Muscle layer of colon (tissue), 2 donors: ENCODE measurements around the gene CALB2.

Source experiments
- H3K27ac ChIP-seq: one replicate; pipeline ENCODE4 v1.7.0; 2013; ENCODE audit warnings: low read depth, mild to moderate bottlenecking, low read length, moderate library complexity
- H3K27me3 ChIP-seq, 2 donors: one replicate each; pipeline ENCODE4 v1.7.0; 2013; ENCODE audit warnings: low read length in 2 of 2, mild to moderate bottlenecking in 2 of 2; ENCODE audit not compliant: insufficient read depth in 2 of 2, control insufficient read depth in 1 of 2
- H3K36me3 ChIP-seq: one replicate; pipeline ENCODE4 v1.7.0; 2013; ENCODE audit warnings: mild to moderate bottlenecking, low read length; ENCODE audit not compliant: insufficient read depth
- H3K4me1 ChIP-seq: one replicate; pipeline ENCODE4 v1.7.0; 2013; ENCODE audit warnings: mild to moderate bottlenecking, low read length; ENCODE audit not compliant: insufficient read depth
- H3K4me3 ChIP-seq, 2 donors: one replicate each; pipeline ENCODE4 v1.7.0; 2013; ENCODE audit warnings: low read length in 2 of 2, low read depth in 1 of 2, mild to moderate bottlenecking in 1 of 2, moderate library complexity in 1 of 2
- H3K9ac ChIP-seq: one replicate; pipeline ENCODE4 v1.7.0; 2013; ENCODE audit warnings: low read length
- H3K9me3 ChIP-seq: one replicate; pipeline ENCODE4 v1.7.0; 2013; ENCODE audit warnings: mild to moderate bottlenecking, low read length
- donor health status: abdominal sarcoma.
- donor health status: Adenocarcinoma of cecum.

CALB2 gene

GRCh38 chr16:71413341-71413740 lies 54.8 kb downstream of the CALB2 start:
- no peaks in the 10 kb centered on the region for H3K36me3 ChIP-seq
- H3K9me3 ChIP-seq, result no peaks in the 10 kb centered on the region
- H3K27me3 ChIP-seq, result peaks cover 9 to 11% of the 10 kb centered on the region in 2 donors
- no peak overlapping the region for H3K4me3 ChIP-seq
- H3K27ac ChIP-seq, result no peak overlapping the region
- no peaks in the 10 kb centered on the region for H3K4me1 ChIP-seq
- no peak overlapping the region for H3K9ac ChIP-seq

DNA sequence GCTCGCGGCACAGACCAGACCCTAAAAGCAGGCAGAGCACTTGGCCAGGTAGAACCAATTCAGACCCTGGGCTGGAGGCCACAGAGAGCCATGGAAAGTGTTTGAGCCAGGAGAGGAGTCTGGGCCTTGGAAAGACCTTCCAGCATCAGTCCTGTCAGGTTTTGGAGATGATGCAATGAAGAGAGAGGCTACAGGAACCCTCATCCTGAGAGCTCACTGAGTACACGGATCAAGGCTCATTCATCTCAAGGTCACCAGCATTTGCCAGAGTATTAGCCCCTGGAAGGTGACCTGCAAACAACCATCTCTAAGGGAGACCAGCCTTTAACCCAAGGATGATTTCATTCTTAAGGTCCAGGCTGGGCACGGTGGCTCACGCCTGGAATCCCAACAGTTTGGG lies 55.5 kb downstream of the CALB2 start:
- no peak overlapping the region for H3K27ac ChIP-seq
- no peak overlapping the region for H3K4me3 ChIP-seq
- no peaks in the 10 kb centered on the region for H3K4me1 ChIP-seq
- H3K9ac ChIP-seq, result no peak overlapping the region
- H3K9me3 ChIP-seq, result no peaks in the 10 kb centered on the region
- H3K36me3 ChIP-seq, result no peaks in the 10 kb centered on the region
- H3K27me3 ChIP-seq, result peaks cover 9 to 11% of the 10 kb centered on the region in 2 donors

DNA sequence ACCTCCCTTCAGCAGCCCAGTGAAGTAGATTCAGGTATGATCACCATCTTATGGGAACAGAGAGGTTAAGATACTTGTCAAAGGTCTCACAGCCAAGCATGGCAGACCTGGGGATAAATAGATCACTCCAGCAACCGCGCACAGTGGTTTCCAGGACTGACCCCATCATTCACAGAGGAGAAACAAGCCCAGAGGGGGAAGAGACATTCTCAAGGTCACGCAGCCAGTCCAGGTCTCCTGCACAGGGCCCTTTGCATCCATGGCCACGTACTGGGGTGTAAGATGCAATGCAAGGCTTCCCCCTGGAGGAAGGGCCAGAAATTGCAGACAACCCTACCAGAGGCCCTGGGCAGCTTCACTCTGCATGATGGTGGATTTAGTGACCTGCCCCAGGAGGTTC lies 63.4 kb downstream of the CALB2 start:
- Histone ChIP-seq H3K9ac (no peak overlapping the region), H3K9me3 (no peaks in the 10 kb centered on the region), H3K27ac (no peak overlapping the region), H3K36me3 (no peaks in the 10 kb centered on the region), H3K4me3 (no peak overlapping the region), H3K4me1 (no peaks in the 10 kb centered on the region), H3K27me3 (peaks cover 0 to 10% of the 10 kb centered on the region in 2 donors)

GRCh38 chr16:71423016-71423415 lies 64.5 kb downstream of the CALB2 start:
- H3K36me3 ChIP-seq, result no peaks in the 10 kb centered on the region

DNA sequence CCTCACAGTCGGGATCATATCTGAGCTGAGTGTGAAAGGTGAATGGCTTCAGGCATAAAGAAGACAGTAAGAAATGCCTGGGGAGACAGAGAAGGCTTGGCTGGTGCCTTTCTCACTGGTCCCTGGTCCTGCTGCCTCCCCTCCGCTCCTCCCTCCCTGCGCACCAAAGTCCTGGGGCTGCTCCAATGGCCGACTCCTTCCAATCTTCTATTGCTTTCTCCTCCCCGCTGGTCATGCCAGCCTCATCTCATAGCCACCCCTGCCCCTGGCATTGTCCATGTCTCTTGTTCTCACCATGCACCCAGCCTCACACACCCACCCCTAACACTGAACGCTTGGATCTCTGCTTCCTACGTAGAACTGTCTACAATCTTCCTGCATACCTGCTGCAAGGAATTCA lies 65.3 kb downstream of the CALB2 start:
- Histone ChIP-seq H3K27me3 (peaks cover 0 to 10% of the 10 kb centered on the region in 2 donors), H3K36me3 (no peaks in the 10 kb centered on the region), H3K9ac (no peak overlapping the region), H3K27ac (no peak overlapping the region), H3K4me1 (no peaks in the 10 kb centered on the region), H3K9me3 (no peaks in the 10 kb centered on the region), H3K4me3 (no peak overlapping the region)

More at GRCh38 chr16:71423016-71423415, 64.5 kb downstream of the CALB2 start:
- Histone ChIP-seq H3K4me1 (no peaks in the 10 kb centered on the region), H3K9me3 (no peaks in the 10 kb centered on the region), H3K27ac (no peak overlapping the region), H3K27me3 (peaks cover 0 to 10% of the 10 kb centered on the region in 2 donors), H3K9ac (no peak overlapping the region), H3K4me3 (no peak overlapping the region)

DNA sequence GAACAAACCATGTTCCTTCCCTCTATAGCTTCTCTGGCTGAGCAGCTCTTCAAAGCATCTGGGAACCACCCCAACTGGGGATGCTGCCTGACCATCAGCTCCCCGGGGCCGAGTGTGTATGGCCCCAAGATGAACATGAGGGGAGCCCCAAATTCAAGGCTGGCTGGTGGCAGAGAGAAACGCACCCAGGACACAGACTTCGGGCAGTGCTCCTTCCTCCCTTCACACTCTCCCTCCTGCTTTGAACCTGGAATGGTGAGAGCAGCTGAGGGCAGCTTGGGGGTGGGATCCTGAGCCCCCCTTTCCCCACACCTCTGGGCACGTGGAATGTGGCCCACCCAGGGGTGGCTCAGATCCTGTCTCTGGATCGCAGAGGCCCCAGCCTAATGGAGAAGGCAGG lies 66.1 kb downstream of the CALB2 start:
- Histone ChIP-seq H3K9ac (no peak overlapping the region), H3K27ac (no peak overlapping the region), H3K9me3 (no peaks in the 10 kb centered on the region), H3K36me3 (no peaks in the 10 kb centered on the region), H3K4me1 (no peaks in the 10 kb centered on the region), H3K4me3 (no peak overlapping the region), H3K27me3 (peaks cover 0 to 10% of the 10 kb centered on the region in 2 donors)

GRCh38 chr16:71425746-71426068 lies 67.2 kb downstream of the CALB2 start:
- Histone ChIP-seq H3K4me3 (no peak overlapping the region), H3K9ac (no peak overlapping the region)

DNA sequence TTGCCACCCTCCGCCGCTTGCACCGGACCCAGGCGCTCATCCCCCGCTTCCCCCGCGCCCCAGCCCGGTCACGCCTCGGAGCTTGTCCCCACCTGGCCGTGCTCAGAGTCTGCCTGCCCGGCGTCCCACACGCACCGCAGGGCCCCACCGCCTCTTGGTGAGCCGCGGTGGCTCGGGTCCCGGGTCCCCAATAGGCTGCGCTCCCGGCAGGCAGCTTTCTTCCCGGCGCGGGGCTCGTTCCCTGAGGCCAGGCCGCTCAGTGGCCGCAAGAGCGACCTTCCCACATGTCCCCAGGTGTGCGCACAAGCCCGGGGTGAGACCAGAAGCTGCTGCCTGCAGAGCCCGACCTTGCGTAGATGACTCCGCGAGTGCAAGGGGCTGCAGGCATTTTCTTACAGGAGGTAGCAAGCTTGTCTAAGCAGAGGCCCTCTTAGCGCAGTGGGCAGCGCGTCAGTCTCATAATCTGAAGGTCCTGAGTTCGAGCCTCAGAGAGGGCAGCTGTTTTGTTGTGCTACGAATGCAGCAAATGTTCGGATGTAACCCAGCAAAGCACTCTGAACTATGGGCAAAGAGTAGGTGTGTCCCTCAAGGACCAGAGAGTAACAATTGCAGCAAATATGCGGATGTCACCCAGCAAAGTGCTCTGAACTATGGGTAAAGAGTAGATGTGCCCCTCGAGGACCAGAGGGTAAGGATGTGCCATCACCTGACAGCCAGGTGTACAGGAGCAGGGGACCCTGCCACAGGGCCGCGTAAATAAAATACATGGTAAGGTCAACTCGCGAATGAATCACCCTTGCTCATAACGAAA lies 67.8 kb downstream of the CALB2 start:
- H3K36me3 ChIP-seq, result no peaks in the 10 kb centered on the region
- H3K9ac ChIP-seq, result no peak overlapping the region
- H3K27me3 ChIP-seq, result peaks cover 0 to 10% of the 10 kb centered on the region in 2 donors
- H3K4me3 ChIP-seq, result no peak overlapping the region
- H3K27ac ChIP-seq, result no peak overlapping the region
- no peaks in the 10 kb centered on the region for H3K4me1 ChIP-seq
- no peaks in the 10 kb centered on the region for H3K9me3 ChIP-seq

More at GRCh38 chr16:71425746-71426068, 67.2 kb downstream of the CALB2 start:
- Histone ChIP-seq H3K36me3 (no peaks in the 10 kb centered on the region), H3K27ac (no peak overlapping the region), H3K27me3 (peaks cover 0 to 10% of the 10 kb centered on the region in 2 donors), H3K9me3 (no peaks in the 10 kb centered on the region), H3K4me1 (no peaks in the 10 kb centered on the region)

GRCh38 chr16:71426880-71427615 lies 68.5 kb downstream of the CALB2 start:
- H3K9ac ChIP-seq, result no peak overlapping the region
- no peaks in the 10 kb centered on the region for H3K4me1 ChIP-seq
- no peaks in the 10 kb centered on the region for H3K9me3 ChIP-seq
- H3K27ac ChIP-seq, result no peak overlapping the region
- H3K36me3 ChIP-seq, result no peaks in the 10 kb centered on the region
- no peak overlapping the region for H3K4me3 ChIP-seq
- H3K27me3 ChIP-seq, result peaks cover 0 to 10% of the 10 kb centered on the region in 2 donors

DNA sequence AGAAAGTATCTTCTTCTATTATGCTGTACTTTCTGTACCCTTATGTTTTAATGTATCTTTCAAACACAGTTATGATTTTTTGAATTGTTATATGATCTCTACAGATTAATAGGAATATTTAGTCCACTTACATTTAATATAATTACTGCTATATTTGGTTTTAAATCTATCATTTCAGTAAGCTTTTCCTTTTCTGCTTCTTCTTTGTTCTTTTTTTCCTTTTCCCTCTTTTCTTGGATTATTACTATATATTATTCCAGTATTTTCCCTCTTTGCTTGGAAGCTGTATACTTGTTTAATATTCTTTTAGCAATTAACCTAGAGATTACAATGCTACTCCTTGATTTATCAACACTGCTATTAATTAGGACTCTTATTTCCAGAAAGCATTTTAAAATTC lies 69.9 kb downstream of the CALB2 start:
- H3K27me3 ChIP-seq, result peaks cover 0 to 10% of the 10 kb centered on the region in 2 donors

GRCh38 chr16:71428883-71429282 lies 70.4 kb downstream of the CALB2 start:
- H3K27me3 ChIP-seq, result peaks cover 0 to 10% of the 10 kb centered on the region in 2 donors
- no peaks in the 10 kb centered on the region for H3K36me3 ChIP-seq
- no peak overlapping the region for H3K27ac ChIP-seq

More for the DNA sequence above, 69.9 kb downstream of the CALB2 start:
- Histone ChIP-seq H3K9me3 (no peaks in the 10 kb centered on the region), H3K36me3 (no peaks in the 10 kb centered on the region), H3K27ac (no peak overlapping the region), H3K9ac (no peak overlapping the region), H3K4me3 (no peak overlapping the region), H3K4me1 (no peaks in the 10 kb centered on the region)

More at GRCh38 chr16:71428883-71429282, 70.4 kb downstream of the CALB2 start:
- Histone ChIP-seq H3K9me3 (no peaks in the 10 kb centered on the region), H3K4me1 (no peaks in the 10 kb centered on the region), H3K9ac (no peak overlapping the region), H3K4me3 (no peak overlapping the region)
